HG03378 (cell line): ENCODE data around the gene KCNIP3.

Source experiments
- ATAC-seq: cut with Tn5 transposase; IDR thresholded peaks from one replicate; pipeline ENCODE4 v1.9.1; 2021; ENCODE audit warnings: mild to moderate bottlenecking, moderate library complexity; ENCODE audit not compliant: unreplicated experiment

The KCNIP3 gene

DNA sequence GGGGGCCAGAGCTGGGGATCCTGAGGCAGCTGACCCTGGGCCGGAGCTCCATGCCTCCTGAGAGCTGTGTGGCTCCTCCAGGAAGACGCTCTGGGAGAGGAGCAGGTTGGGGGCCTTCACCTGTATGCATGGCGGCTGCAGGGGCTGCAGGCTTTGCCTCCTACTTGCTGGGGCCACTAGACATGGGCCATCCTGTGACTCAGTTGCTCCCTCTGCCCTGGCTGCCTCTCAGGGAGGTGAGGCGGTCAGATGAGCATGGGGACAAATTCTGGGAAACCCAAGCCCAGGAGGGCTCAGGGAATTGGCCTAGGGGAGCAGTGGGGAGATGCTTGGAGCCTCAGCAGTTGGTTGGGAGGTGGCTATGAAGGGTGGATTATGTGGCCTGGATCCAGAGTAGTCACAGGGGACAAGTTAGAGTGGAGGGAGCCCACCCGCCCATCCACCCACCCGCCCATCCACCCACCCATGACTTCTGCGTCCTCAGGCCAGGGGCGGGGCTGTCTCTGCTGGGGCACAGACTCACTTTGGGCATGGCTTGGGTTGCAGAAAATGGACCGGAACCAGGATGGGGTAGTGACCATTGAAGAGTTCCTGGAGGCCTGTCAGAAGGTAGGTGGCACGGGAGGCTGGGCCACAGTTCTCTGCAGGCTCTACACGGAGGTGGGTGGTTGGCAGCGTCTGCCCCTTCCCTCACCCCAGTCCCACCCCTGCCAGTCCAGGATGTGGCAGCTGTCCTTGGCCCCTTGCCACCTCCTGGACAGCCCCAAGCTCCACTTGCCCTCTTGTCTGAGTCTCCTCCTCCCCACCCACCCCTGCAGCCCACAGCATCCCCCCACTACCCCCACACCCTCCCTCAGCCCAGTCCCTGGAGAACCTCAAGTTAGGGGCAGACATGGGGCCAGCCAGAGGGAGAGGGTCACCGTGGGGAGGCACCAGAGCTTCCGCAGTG is 85.8 kb downstream of the KCNIP3 start:
- no peak for ATAC-seq

- no peak for ATAC-seq
Measured at GRCh38 chr2:95383635-95384027, 86.5 kb downstream of the KCNIP3 start.

DNA sequence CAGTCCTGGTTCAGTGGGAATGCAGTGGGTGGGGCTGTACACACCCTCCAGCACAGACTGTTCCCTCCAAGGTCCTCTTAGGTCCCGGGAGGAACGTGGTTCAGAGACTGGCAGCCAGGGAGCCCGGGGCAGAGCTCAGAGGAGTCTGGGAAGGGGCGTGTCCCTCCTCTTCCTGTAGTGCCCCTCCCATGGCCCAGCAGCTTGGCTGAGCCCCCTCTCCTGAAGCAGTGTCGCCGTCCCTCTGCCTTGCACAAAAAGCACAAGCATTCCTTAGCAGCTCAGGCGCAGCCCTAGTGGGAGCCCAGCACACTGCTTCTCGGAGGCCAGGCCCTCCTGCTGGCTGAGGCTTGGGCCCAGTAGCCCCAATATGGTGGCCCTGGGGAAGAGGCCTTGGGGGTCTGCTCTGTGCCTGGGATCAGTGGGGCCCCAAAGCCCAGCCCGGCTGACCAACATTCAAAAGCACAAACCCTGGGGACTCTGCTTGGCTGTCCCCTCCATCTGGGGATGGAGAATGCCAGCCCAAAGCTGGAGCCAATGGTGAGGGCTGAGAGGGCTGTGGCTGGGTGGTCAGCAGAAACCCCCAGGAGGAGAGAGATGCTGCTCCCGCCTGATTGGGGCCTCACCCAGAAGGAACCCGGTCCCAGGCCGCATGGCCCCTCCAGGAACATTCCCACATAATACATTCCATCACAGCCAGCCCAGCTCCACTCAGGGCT is 87.9 kb downstream of the KCNIP3 start:
- ATAC-seq = no peak

GRCh38 chr2:95385570-95385984 is 88.4 kb downstream of the KCNIP3 start:
- ATAC-seq = no peak

GRCh38 chr2:95386031-95386430 is 88.9 kb downstream of the KCNIP3 start:
- no peak for ATAC-seq

DNA sequence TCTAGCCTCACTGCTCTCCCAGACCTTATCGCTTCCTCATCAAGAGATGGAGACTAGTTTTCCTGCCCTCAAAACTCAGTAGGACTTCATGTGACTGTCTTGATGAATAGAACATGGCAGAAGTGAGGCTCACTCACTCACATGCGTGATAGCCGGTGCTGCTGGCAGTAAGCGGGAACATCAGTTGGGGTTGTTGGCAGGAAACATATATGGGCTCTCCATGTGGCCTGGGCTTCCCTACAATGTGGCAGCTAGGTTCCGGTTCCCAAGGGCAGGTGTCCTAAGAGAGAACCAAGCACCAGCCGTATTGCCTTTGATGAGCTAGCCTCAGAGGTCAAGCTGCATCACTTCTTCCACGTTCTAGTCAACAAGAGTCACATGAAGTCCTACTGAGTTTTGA is 90.2 kb downstream of the KCNIP3 start:
- ATAC-seq = no peak

DNA sequence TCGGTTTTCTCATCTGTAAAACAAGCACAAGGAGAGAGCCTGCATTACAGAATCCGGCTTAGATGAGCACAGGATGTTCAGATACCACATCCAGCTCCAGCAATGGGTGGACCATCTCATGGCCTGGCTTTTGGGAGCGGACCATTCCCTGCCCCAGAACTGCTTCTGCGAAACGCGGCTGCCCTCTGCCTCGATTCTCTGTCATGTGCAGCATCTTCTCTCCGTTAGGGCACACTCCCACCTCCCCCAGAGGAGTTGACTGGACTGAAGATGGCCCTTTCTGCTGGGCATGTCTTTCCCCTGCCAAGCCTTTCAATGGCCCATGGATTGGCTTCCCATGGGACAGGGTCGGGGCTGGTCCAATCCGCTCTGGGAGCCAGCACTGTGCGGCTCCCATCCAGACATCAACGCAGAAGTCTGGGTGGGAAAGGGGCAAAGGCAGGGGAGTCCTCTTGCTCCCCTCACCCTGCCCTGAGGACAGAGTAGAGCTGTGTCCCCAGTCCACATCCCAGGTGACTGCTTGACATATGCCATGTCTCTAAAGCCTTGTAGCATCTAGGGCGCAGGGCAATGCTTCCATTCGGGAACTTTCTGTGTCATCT is 91.0 kb downstream of the KCNIP3 start:
- ATAC-seq = no peak

DNA sequence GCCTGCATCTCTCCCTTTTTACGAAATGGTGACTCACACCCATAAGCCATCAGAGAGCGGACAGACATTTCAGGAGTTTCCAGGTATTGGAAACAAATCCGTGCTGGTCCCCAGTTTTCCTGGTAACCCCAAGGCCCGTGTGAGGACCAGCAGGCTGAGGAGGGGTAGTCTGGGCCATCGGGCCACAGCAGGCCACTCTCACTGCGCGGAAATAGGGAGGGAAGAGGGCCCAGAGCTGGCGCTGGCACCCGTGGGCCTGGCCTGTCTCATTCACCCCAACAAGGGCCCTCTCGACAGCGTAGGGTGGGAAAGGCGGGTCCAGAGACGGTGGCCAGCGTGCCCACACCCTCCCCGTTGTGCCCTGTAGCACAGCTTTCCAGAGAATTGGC is 91.7 kb downstream of the KCNIP3 start:
- ATAC-seq = no peak

GRCh38 chr2:95389245-95390119 is 92.3 kb downstream of the KCNIP3 start:
- ATAC-seq = no peak

DNA sequence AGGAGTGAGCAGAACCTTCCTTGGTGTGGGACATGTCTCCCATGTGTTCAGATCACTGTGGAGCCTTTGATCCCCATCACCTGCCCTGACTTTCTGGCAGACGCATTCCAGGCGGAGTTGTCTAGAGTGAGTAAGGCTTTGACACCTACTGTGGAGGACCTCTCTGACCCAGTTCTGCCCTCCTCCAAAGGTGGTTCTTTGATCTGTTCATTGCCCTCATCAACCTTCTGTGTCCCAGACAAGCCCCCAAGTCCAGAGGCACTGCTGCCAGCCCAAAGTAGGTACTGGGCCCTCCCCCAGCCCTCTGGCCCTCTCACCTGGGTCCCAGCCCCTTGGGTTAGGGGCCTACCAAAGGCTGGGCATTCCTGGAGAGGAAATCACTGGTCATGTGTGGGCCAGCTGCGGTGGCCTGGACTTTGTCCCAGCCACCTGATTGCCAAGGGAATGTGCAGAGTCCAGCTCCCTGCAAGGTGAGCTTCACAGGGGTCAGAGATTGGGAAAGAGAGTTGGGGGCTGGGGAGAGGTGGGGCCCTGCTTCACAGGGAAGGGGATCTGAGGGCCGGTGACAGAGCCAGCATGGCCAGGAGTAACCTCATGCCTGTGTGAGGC is 93.2 kb downstream of the KCNIP3 start:
- ATAC-seq = no peak

DNA sequence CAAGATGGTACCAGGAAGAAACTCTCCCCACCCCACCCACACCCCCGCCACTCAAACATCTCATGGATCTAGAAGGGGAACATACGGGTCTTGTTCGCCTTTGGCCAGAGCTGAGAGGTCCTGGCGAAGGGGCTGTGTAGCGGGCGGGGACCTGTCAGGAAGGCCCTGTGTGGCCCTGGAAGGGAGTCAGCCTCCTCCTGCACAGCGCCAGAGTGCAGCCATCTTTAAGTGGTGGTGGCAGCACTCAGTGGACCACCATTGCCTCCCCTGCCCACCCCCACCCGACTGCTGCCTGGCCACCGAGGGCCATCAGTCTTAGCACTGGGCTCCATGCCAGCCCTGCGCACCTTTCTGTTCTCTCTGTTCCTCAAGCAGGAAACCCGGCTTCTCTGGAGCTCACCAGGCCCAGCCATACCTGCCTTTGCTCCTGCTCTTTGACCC is 93.8 kb downstream of the KCNIP3 start:
- no peak for ATAC-seq

DNA sequence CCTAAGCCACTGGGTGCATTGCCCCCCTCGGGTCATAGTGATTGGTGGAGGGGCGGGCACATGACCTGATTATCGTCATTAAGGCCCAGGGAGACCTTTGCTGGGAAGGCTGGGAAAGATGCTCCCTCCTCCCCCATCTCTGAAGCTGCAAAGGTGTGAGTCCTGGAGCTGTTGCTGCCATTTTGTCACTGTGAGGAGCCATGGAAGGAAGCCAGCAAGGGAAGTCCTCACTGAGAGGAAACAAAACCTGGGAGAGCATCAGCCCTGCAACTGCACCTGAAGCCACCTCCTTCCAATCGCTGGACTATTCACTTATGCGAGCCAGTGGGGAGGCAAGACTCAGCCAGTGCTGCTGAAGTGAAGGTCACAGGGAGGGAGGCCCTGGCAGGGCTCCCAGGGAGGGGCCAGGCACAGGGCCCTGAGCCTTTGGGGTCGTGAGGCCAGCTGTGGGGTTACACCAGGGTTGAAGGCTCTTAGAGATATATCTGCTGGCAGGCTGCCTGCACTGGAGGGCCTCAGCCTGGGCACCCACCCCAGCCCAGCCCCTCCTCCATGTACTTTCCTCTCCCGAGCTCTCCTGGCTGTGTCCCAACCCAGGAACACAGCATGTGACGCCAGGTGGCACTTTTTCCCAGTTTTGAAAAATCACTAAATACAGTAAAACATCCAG is 94.6 kb downstream of the KCNIP3 start:
- ATAC-seq = no peak

- no peak for ATAC-seq
Measured at GRCh38 chr2:95392320-95392719, 95.2 kb downstream of the KCNIP3 start.

DNA sequence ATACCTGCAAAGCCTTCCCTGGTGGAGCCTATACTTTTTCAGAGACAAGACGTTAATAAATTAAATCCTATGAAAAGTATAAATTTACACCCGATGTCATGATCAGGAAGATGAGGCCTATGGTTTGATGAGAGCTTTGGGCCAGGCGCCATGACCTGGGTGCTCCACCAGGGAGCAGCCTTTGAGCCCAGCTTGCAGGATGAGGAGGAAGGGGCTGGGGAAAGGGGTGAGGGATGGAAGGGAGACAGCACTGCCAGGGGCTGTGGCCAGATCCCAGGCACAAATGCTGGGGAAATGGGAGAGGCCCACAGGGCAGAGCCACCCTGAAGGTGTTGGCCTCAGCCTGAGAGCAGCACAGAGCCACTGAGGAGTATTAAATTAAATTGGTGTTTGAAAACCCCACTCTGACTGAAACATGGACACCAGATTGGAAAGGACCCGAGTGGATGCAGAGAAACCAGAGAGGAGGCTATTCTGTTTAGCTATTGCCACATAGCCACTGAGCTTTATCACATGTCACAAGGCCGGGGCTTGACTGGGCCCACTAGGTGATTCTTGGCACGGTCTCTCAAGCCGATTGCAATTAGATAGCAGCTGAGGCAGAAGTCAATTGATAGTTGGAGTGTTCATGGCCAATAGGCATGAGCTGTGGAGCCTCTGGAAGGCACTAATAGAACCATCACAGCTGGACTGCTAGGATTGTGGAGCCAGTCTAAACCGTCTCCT is 95.7 kb downstream of the KCNIP3 start:
- no peak for ATAC-seq

DNA sequence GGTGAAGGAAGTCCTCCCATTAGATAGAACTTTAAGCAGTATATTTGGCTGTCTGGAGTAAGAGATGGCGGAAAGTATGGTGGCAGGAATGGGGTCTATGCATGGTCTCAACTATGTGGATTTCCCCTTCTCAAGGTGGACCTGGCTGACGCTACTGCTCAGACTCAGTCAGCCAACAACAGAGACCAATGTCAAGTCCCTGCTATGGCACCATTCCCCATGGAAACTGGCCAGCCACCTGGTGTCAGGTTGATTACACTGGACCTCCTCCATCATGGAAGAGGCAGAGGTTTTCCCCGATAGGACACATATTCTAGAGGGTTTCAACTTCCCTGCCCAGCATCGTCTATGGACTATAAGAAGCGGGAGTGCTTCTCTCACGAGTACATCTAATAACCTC is 96.8 kb downstream of the KCNIP3 start:
- no peak for ATAC-seq

GRCh38 chr2:95399061-95399460 is 101.9 kb downstream of the KCNIP3 start:
- no peak for ATAC-seq

- ATAC-seq = no peak
Measured at GRCh38 chr2:95401480-95401879, 104.3 kb downstream of the KCNIP3 start.

GRCh38 chr2:95402004-95402369 is 104.8 kb downstream of the KCNIP3 start:
- peak; percentile 9 for ATAC-seq
